WTC11 (cell line): Measurements from ENCODE around the gene CNTLN.

Experiments
- CTCF ChIP-seq: fragments of 200-600 bp; IDR thresholded peaks from 2 replicates; pipeline ENCODE4 v1.8.0; 2022; ENCODE audit warnings: antibody characterized with exemption
- ETV6 ChIP-seq: sonication (generic); formaldehyde crosslinking; IDR thresholded peaks from 2 replicates; pipeline ENCODE4 v1.8.1; 2022; ENCODE audit warnings: mild to moderate bottlenecking, missing genetic modification reagents
- NFYB ChIP-seq: sonication (generic); formaldehyde crosslinking; conservative IDR thresholded peaks from 2 replicates; pipeline ENCODE4 v1.8.0; 2022; ENCODE audit warnings: low read depth, missing genetic modification reagents
- RELA ChIP-seq: sonication (generic); formaldehyde crosslinking; IDR thresholded peaks from 2 replicates; pipeline ENCODE4 v1.8.1; 2022; ENCODE audit warnings: missing genetic modification reagents, mild to moderate bottlenecking, borderline replicate concordance
- SP1 ChIP-seq: sonication (generic); formaldehyde crosslinking; conservative IDR thresholded peaks from 2 replicates; pipeline ENCODE4 v1.8.1; 2022; ENCODE audit warnings: missing genetic modification reagents

GRCh38 chr9:17423681-17424011 lies 288.8 kb downstream of the CNTLN start:
- TF ChIP-seq SP1 (CRISPR knock-in tag) (no peak), NFYB (CRISPR knock-in tag) (no peak), CTCF (no peak), ETV6 (CRISPR knock-in tag) (no peak), RELA (no peak)
